ENCODE data around the gene PTPN3.

Gene PTPN3

GRCh38 chr9:109475526-109475925, 22.6 kb downstream of the PTPN3 start:
- DNase-seq (ENCODE audit: low spot score), result no peak

GRCh38 chr9:109474944-109475343, 23.2 kb downstream of the PTPN3 start:
- DNase-seq (ENCODE audit: low spot score), result no peak

GRCh38 chr9:109474170-109474569, 23.9 kb downstream of the PTPN3 start:
- no peak for DNase-seq (ENCODE audit: low spot score)

GRCh38 chr9:109473329-109473728, 24.8 kb downstream of the PTPN3 start:
- DNase-seq (ENCODE audit: low spot score), result no peak

- no peak for DNase-seq (ENCODE audit: low spot score)
These were observed 26.4 kb downstream of the PTPN3 start for GRCh38 chr9:109471475-109472393.

- DNase-seq (ENCODE audit: low spot score), result no peak
These were observed 28.3 kb downstream of the PTPN3 start for GRCh38 chr9:109469646-109470358.

GRCh38 chr9:109468927-109469326, 29.2 kb downstream of the PTPN3 start:
- no peak for DNase-seq (ENCODE audit: low spot score)

GRCh38 chr9:109467936-109468335, 30.2 kb downstream of the PTPN3 start:
- DNase-seq (ENCODE audit: low spot score), result no peak

GRCh38 chr9:109466623-109467590, 31.2 kb downstream of the PTPN3 start:
- no peak for DNase-seq (ENCODE audit: low spot score)

- no peak for DNase-seq (ENCODE audit: low spot score)
These were observed 34.0 kb downstream of the PTPN3 start for GRCh38 chr9:109463924-109464625.

GRCh38 chr9:109460576-109460975, 37.5 kb downstream of the PTPN3 start:
- DNase-seq (ENCODE audit: low spot score), result no peak

- DNase-seq (ENCODE audit: low spot score), result no peak
These were observed 38.7 kb downstream of the PTPN3 start for GRCh38 chr9:109459423-109459822.

GRCh38 chr9:109458453-109459211, 39.5 kb downstream of the PTPN3 start:
- DNase-seq (ENCODE audit: low spot score), result no peak

- DNase-seq (ENCODE audit: low spot score), result no peak
These were observed 41.3 kb downstream of the PTPN3 start for GRCh38 chr9:109456811-109457210.

GRCh38 chr9:109455861-109456260, 42.2 kb downstream of the PTPN3 start:
- no peak for DNase-seq (ENCODE audit: low spot score)

- DNase-seq (ENCODE audit: low spot score), result no peak
These were observed 42.7 kb downstream of the PTPN3 start for GRCh38 chr9:109455391-109455790.

GRCh38 chr9:109454601-109455155, 43.4 kb downstream of the PTPN3 start:
- DNase-seq (ENCODE audit: low spot score), result no peak

- DNase-seq (ENCODE audit: low spot score), result no peak
These were observed 44.1 kb downstream of the PTPN3 start for GRCh38 chr9:109454041-109454440.

- DNase-seq (ENCODE audit: low spot score), result no peak
These were observed 44.8 kb downstream of the PTPN3 start for GRCh38 chr9:109453210-109453842.

GRCh38 chr9:109452761-109453160, 45.3 kb downstream of the PTPN3 start:
- no peak for DNase-seq (ENCODE audit: low spot score)
